HG03575 (cell line): ENCODE results near the gene GZMB.
"Not testable (repeated sequence)": the region's sequence is repeated elsewhere in the genome, so short reads cannot be mapped to it uniquely, and the experiment has no call there.

Experiments used
- ATAC-seq: cut with Tn5 transposase; IDR thresholded peaks from one replicate; pipeline ENCODE4 v1.9.1; 2021; ENCODE audit not compliant: unreplicated experiment, insufficient number of reproducible peaks, low FRiP score; ENCODE audit errors: extremely low read depth

The GZMB gene, protein sequence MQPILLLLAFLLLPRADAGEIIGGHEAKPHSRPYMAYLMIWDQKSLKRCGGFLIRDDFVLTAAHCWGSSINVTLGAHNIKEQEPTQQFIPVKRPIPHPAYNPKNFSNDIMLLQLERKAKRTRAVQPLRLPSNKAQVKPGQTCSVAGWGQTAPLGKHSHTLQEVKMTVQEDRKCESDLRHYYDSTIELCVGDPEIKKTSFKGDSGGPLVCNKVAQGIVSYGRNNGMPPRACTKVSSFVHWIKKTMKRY

DNA sequence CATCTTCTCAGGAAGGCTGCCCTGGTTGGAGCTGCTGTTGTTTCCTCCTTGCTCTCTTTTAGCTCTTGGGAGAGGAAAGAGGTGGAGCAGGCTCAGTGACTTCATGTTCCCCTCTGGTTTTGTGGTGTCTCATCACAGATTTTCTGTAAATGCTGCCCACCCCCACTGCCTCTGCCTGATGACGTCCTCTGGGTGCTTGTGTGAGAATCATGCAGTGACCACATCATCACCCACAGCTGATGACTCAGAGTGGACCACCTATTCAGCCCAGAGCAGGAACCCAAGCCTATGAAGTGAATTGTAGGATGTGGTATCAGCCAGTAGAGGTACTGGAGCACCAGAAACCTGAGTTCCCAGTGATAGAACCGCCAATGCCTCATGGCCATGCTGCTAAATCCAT lies at the start of gene GZMB:
GZMB (minus strand) TSS at position 33 of the 400 bp plus-strand sequence; CDS start at position 3, 30 bp downstream.
- ATAC-seq = no peak

DNA sequence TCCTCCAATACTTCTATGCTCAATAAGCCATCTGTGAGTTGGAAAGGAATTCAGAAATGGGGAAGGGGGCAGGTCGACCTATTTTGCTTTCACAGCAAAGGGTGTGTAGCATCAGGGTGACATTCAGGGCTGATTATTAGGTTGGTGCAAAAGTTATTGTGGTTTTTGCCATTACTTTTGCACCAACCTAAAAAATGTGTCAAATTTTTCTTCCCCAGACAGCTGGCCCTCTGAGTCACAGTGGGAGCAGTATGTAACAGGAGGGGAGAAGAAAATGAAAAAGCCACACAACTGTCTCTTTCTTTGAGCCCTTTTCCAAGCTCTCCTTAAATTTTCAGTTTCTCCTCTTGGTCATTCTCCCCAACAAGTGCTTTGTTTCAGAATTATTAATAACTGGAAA lies 47.1 kb upstream of the GZMB start:
- no peak for ATAC-seq

DNA sequence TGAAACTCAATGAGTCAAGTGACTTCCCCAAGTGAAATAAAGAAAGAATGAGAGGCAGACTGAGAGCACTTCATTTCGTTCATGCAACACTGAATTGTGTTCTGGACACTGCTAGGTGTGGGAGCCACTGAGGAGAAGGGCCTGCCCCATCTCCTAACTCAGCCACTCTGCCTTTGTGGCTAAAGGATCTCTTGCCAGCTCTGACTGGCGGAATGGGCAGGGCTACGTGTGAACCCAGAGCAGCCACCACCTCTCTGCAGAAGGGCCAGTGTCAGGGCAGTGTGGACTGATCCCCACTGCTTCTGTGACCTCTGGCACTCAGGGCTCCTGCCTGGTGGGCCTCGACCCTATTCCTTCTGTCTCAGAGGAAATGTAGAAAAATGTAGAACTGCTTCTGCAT lies 46.5 kb upstream of the GZMB start:
- ATAC-seq = no peak

DNA sequence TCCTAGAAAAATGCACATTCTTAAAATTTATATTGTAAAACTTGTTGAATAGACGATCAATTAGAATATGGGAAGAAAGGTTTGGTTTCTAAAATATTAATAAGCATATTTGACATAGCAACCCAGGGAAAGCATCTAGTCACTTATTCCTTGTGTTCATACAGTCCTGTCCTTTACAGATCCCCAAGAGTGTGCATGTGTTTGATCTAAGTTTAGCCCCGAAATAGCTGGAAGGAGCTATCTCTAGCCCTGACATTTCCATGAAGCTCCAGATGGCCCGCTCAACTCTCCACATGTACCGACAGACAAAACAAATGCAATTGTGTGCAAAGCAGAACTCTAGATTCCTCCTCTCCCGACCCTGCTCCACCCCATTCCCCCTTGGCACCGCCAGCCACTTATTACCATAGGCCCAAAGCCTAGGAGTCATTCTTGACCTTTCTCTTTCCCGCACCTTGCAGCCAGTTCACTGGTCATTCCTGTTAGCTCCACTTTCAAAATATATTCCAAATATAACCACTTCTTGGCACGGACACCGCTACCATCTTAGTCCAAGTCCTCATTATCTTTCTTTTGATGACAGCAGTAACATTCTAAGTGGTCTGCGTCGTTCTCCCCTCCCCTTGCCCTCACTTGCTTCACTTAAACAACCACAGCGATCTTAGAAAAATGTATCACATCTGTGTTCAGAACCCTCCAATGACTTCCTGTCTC lies 45.4 kb upstream of the GZMB start:
- no peak for ATAC-seq

DNA sequence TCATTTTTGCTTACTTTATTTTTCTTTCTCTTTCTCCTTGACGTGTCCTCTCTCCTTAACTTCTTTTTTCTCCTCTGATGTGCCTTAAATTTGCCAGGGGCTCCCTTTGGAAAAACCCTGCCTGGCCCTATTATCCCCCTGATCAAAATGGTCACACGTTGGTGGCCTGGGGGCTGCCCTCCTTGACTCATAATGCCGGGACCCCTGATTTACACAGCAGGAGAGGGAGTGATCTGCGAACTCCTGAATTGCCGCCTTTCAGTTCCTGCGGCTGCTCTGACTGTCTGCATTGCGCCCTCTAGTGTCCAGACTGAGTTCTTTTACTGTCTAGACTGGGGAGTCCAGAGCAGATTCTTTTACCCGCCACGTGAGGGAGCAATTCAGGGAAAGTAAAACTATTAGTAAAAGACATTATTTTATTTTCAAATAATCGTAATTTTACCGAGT lies 44.8 kb upstream of the GZMB start:
- peak; percentile 57 for ATAC-seq

DNA sequence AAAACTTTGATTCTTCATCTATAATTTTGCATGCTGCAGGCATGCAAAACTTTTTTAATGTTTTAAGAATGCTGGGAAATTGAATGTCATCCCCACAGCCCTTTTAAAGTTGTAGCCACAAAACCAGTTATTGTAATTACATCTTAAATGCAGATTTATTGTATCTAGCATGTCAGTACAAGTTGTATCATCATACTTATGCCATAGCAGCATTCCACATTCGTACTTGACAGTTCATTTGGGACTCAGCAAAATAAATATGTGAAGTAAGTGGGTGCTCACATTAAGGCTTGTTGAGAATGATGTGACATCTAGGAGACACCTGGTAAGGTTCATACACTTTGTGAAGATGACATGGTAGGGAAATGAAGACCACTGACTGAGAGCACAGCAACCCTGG lies 44.0 kb upstream of the GZMB start:
- ATAC-seq = no peak

DNA sequence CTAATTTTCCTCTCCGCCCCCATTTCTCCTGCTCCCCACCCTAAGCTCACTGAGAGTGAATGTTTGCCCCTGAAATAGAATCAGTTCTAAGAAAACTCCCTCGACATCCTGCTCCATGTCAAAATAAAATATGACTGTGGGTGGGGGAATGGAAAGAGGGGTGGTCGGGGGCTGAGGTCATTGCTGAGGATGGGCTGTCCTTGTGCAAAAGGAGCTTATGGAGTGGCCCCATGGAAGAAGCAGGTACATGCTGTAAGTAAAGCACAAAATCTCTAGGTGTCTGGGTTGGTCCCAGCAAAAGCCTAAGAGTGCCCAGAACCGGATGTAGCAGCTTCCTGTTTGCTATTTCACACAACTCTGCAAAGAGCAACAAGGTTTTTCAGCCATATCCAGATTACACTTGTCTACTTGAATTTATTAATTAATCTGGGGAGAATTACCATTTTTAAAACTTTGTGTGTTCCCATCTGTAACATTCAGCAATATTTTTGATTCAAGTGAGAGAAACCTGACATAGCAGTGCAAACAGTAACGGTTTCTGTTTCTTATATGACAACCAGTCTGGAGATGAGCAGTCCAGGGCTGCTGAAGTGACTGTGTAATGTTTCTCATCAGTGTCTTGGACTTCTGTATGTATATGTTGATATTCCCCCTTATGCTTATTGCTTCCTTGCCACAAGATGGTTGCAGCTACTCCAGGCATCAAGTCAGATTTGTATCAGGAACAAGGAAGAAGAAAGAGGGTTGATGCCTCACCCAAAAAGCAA lies 40.4 kb upstream of the GZMB start:
- peak; percentile 34 for ATAC-seq

DNA sequence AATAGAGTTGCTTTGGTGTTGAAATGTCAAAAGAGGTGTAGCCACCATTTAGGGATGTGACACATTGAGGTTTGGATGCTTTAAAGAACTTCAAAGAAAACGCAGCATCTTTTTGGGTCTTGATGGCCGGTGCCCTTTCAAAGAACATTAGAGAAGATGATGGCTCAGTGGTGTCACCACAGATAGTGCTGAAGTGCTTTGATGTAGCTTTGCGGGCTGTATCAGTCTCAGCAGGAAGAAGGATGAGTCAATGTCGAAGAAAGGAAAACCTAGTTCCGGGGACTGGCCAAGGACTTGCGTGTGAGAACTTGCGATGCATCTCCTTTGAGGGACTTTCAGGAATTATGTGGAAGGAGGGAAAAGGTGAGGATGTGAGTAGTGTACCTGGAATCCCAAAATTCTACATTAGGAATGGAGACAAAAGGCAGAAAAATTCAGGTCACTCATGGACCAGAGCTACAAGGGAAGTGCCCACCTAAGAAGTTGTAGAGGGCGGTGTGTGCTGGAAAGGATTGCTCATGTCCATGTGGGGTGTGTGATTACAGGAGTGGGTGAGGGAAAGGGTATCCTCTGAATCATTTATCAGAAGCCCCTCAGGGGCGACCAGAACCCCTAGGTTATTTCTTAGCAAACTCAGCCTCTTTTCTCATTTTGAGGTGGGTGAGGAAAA lies 39.7 kb upstream of the GZMB start:
- no peak for ATAC-seq

DNA sequence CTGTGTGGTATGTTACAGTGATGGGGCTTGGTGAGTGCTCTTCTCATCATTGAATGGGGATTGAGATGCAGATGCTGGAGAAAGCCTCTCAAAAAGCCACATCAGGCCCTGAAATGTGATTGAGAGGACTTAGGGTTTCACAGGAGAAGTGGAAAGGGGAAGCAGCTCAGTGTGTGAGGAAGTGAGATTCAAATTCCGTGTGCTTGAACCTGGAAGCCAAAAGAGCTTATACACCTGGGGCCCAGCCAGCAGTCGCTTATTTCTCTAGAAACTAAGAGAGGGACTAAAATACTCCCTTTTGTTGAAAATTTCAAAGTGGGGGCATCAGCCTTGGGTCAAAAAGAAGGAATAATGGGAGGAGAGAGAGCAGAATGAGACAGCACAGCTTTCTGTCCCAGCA lies 39.1 kb upstream of the GZMB start:
- ATAC-seq = no peak

DNA sequence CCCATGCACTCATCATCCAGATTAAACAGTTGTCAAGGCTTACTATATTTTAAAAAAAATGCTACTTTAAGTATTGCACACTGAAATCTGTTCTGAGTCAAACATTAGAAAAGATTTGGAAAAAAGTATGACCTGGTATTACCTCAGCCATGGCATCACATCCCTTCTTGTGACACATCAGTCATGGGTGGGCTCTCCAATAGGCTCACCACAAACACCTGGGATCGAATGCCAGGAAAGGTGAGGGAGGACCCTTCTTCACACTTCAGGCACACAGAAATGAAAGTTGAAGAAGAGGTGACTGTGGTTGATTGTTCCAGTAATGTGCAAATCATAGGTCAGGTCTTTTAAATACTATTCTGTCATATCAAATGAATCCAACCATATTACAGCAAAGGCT lies 36.6 kb upstream of the GZMB start:
- ATAC-seq = no peak

DNA sequence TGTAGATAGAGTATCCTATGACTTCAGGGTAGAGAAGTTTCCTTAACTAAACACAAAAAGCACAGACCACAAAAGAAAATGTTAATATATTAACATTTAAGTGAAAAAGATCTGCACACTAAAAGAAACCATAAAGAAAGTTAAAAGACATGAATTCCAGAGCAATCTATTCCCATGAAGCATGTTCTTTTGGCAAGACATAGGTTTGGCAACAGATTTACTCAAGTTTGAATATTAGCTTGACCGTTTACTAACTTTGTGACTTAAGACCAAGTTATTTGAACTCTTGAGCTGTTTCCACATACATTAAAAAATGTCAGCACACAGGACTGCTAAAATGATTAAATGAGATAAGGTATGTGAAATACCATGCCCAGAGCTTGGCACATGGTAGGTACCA lies 35.7 kb upstream of the GZMB start:
- no peak for ATAC-seq

DNA sequence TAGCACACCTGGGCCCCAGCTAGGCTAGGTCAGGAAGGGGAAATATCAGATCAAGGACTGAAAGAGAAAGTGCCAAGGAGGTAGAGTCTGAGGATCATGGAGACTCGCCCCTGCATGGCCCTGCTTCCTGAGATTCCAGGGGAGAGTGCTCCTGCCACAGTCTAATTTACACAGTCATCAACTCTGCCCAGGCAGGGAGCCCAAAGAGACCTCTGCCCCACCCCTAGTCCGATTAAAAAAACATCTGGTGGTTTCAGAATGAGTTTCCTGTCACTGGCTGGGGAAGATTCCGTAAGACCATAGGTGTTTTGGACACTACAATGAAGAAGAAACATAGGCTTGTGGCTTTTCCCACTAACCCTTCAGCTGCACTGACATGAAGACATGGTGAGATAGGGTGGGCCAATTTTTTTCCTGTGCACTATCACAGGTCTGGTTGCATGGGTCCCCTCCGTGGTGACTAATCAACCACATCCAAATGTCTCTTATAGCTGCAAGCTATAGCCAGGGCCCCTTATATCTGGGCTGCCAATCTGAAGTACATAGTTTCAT lies 31.5 kb upstream of the GZMB start:
- ATAC-seq = peak; percentile 93

DNA sequence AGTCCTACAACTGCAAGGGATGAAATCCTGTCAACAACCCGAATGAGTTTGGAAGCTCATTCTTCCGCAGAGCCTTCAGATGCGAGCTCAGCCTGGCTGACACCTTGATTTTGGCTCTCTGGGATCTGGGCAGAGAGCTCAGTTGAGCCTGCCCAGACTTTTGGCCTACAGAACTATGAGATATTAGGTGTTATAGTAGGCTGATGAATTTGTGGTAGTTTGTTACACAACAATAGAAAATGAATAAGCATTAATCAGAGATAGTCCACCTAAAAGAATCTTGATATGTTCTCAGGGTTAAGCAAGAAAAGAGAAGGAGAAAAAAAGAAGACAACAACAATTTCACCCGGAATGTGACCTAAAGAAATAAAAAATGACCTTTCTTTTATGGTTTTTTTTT lies 30.4 kb upstream of the GZMB start:
- no peak for ATAC-seq

DNA sequence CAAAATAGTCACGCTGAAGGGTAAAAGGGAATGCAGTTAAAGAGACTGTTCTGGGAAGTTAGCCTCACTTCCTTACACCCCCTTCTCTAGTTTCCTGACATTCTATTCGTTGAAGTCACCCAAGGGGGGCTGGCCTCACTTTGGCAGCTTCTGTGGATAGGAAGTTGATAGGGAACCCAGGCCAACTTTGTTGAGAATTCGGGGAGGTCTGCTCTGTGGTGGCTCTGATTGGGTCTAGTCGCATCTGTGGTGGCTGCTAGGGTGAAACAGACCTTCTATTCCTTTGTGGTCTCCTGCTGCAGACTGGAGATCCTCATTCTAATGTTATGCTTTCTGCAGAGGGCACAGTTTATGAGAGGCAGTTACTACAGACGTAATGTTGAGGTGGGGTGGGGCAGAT lies 28.8 kb upstream of the GZMB start:
- no peak for ATAC-seq

DNA sequence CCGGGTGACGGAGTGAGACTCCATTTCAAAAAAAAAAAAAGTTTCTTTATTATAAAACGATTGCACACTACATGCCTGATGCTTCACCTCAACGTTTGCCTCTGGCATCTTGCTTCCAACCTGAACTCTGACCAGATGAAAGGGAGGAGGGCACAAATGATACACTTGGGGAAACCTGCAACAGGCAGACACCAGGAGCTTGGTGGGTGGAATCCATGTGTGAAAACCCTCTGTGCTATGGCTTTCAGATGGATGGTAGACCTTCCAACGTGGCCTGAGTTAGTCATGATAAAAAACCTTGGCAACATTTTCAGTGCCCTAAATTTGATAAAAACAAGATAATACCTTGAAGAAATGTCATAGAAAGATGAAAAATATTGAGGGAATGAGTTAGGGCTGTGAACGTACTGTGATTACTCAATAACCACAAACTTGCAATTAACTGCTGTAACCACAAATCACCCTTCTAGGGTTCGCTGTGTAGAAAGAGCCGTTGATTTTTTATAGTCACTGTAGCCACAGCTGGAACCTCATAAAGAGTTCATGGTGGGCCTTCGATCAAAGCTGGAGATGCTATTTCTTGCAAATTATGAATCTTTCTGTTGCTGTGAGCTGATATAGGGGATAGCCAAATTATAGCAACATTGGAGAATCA lies 26.1 kb upstream of the GZMB start:
- no peak for ATAC-seq

DNA sequence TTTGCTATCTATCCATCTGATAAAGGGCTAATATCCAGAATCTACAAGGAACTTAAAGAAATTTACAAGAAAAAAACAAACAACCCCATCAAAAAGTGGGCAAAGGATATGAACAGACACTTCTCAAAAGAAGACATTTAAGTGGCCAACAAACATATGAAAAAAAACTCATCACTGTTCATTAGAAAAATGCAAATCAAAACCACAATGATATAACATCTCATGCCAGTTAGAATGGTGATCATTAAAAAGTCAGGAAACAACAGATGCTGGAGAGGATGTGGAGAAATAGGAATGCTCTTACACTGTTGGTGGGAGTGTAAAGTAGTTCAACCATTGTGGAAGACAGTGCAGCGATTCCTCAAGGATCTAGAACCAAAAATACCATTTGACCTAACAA lies 14.4 kb upstream of the GZMB start:
- ATAC-seq = not testable (repeated sequence)

DNA sequence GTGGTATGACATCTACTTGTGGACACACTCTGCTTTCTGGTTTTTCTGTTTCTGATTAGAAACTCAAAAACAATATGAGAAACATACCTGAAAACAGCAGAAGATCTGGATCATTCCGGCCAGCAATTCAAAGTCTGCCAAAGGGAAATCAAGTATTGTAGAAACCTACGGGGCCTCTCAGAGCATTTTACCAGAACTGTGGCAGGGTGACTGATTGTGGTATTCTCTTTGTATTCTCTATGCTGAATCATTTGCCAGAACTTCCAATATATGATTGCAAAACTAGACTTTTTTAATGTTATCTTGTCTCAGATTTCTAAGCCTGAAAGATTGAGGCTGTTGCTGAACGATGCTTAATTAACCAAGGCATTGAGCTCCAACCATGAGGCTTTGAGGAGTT lies 5.9 kb upstream of the GZMB start:
- ATAC-seq = no peak

DNA sequence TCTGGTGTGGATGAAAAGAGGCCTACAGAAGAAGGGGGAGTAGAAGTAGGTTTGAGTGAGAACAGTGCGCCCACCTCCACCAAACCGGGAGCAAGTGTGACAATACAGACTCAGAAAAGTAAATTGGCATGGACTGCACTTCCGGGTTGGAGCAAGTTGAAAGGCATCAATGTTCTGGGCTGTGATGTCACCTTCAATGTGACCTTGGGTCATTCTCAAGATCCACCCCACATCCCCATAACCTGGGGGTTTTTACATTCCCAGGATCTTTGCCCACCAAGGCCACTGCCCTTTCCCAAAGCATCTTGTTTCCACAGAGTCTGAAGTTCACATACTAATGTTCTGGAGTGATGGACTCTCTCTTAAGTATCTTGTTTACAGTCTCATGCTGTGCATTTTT lies 5.3 kb upstream of the GZMB start:
- ATAC-seq = no peak

DNA sequence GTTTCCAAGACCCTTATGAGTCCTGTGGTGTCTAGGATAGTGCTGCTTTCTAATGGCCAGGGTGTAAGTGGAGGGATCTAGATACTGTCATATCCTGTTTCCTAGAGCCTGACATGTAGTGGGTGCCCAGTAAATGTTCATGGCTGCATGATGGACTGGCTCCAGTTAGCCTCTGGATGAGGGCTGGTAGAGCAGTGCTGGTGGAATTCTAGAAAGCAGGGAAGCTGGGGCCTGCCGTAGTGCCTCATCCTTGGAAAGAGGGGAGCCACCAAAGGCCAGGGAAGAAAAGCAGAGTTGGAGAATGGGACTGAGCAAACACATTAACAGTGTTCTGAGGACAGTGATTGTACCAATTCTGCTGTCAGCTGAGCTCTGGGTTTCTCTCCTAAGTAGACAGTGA lies 637 bp downstream of the GZMB start:
- no peak for ATAC-seq
